ENCODE results near the gene TMEM108.

- TF ChIP-seq EZH2 (IDR thresholded peaks at IDR 0.05; ENCODE audit: low read length, missing control alignments) (no peak), CTCF (conservative IDR thresholded peaks at IDR 0.05 in 1 of 2, IDR thresholded peaks at IDR 0.05 in 1 of 2; ENCODE audit: low read depth in 1 of 2, low read length in 2 of 2) (no peak)
These were observed 254.1 kb downstream of the TMEM108 start for GRCh38 chr3:133292296-133292695.
